ENCODE measurements around the gene OPN3.

DNA sequence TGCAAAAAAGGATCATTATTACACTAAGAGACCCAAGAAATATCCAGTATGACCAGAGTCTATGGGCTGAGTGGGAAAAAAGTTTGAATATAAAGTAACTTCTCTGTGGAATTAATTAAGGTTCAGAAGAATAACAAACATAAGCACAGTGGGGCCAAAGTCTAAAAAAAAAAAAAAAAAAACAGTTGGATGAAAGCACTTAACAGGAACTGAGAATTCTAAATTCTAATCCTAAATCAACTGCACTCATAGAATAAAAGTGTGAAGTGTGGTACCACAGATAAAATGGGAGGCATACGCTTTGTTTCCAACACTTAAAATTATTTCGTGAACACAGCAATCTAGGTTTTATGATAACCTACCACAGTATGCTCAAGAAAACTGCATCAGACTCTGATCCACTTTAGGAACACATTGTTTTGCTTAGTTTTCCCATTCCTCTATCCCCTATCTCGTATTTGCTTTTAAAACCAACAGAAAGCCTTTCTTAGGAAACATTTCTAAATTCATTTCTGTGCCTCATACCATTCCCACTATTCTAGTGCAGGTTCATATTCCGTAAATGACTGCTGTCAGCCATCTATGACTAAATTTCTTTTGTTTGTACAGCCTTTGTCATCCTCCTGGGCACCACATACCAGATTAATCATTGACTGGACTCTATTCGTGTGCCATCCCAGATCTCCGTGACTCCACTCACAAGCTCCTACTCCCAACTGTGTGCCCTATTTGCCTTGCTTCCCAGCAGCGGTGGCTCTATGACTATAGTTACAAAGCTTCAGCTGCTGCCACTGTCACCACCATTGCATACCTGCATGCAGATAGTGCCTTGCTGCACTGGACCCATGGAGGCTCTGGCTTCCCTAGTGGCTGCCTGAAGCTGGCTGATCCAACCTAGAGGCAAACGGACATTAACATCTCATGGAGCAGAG is 24.9 kb downstream of the OPN3 start:
- TF ChIP-seq, protein P1, sequence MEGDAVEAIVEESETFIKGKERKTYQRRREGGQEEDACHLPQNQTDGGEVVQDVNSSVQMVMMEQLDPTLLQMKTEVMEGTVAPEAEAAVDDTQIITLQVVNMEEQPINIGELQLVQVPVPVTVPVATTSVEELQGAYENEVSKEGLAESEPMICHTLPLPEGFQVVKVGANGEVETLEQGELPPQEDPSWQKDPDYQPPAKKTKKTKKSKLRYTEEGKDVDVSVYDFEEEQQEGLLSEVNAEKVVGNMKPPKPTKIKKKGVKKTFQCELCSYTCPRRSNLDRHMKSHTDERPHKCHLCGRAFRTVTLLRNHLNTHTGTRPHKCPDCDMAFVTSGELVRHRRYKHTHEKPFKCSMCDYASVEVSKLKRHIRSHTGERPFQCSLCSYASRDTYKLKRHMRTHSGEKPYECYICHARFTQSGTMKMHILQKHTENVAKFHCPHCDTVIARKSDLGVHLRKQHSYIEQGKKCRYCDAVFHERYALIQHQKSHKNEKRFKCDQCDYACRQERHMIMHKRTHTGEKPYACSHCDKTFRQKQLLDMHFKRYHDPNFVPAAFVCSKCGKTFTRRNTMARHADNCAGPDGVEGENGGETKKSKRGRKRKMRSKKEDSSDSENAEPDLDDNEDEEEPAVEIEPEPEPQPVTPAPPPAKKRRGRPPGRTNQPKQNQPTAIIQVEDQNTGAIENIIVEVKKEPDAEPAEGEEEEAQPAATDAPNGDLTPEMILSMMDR (IDR thresholded peaks at IDR 0.05): no peak
- TF ChIP-seq POLR2A (IDR thresholded peaks at IDR 0.05): no peak
